HepG2 (cell line): Measurements from ENCODE around the gene SEC62.

Source experiments
- ARNT ChIP-seq: fragments of 450-650 bp; IDR thresholded peaks from 2 replicates; pipeline ENCODE4 v1.6.1; 2017
- CEBPB ChIP-seq: IDR thresholded peaks from 2 replicates; pipeline ENCODE4 v1.6.1; 2011; ENCODE audit warnings: low read depth, low read length, improper control_type of control experiment, borderline replicate concordance
- KMT2B ChIP-seq: IDR thresholded peaks from 2 replicates; pipeline ENCODE4 v1.6.1; 2016; ENCODE audit warnings: missing genetic modification reagents, missing compliant biosample characterization
- PHF20 ChIP-seq: sonication (generic); formaldehyde crosslinking; IDR thresholded peaks from 2 replicates; pipeline ENCODE4 v1.5.0; 2020; ENCODE audit warnings: mild to moderate bottlenecking, missing genetic modification reagents
- POLR2AphosphoS2 ChIP-seq: IDR thresholded peaks from 2 replicates; pipeline ENCODE4 v1.6.1; 2011; ENCODE audit warnings: low read depth, low read length, improper control_type of control experiment
- POLR2G ChIP-seq: fragments of 200-400 bp; formaldehyde crosslinking; IDR thresholded peaks from 2 replicates; pipeline ENCODE4 v1.6.1; 2018; ENCODE audit warnings: mild to moderate bottlenecking, low read depth, low read length, moderate library complexity
- SIX4 ChIP-seq: sonication (generic); formaldehyde crosslinking; IDR thresholded peaks from 2 replicates; pipeline ENCODE4 v1.4.0; 2020; ENCODE audit warnings: missing genetic modification reagents
- ZNF274 ChIP-seq: sonication (generic); formaldehyde crosslinking; IDR thresholded peaks from 2 replicates; pipeline ENCODE4 v1.5.1; 2020; ENCODE audit warnings: mild to moderate bottlenecking, missing genetic modification reagents
- ZNF282 ChIP-seq: fragments of 450-650 bp; IDR thresholded peaks from 2 replicates; pipeline ENCODE4 v1.6.1; 2018; ENCODE audit not compliant: partially characterized antibody
- TF ChIP-seq, protein P1 (sequence below): sonication (generic); formaldehyde crosslinking; IDR thresholded peaks from 2 replicates; pipeline ENCODE4 v1.5.0; 2020; ENCODE audit warnings: mild to moderate bottlenecking, low read depth, missing genetic modification reagents, borderline replicate concordance

DNA sequence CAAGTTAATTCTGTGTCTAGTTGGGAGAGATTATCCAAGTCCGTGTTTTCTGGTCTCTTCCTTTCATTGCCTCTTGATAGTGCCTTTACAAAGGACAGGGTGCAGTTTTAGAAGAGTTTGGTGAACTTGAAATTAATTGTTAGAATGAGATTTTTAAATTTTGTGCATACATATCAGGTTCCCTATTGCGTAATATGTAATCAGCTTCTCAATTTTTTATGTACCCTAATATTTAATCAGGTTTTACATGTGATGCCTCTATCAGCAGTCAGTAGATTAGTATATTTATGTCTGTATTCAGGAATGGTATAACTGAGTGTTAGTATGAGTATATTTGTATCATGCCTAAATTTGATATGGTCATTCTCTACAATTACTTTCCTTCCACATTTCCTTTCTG is 4.9 kb downstream of the SEC62 start:
- TF ChIP-seq, protein P1, sequence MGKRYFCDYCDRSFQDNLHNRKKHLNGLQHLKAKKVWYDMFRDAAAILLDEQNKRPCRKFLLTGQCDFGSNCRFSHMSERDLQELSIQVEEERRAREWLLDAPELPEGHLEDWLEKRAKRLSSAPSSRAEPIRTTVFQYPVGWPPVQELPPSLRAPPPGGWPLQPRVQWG (CRISPR knock-in tag), result no peak
- TF ChIP-seq KMT2B (CRISPR knock-in tag), result no peak
- no peak for TF ChIP-seq ARNT
- TF ChIP-seq POLR2AphosphoS2, result no peak
- no peak for TF ChIP-seq ZNF282
- TF ChIP-seq PHF20 (CRISPR knock-in tag), result no peak
- no peak for TF ChIP-seq ZNF274 (CRISPR knock-in tag)
- TF ChIP-seq POLR2G, result no peak
- TF ChIP-seq CEBPB, result peak; percentile 83
- TF ChIP-seq SIX4 (CRISPR knock-in tag), result no peak
